Loucy (cell line): Measurements from ENCODE around the gene GLYATL2.

Experiments
- H2AFZ ChIP-seq: fragments of 200-600 bp; sonication (generic); 2 replicates; pipeline ENCODE4 v1.6.0; 2016; ENCODE audit warnings: antibody characterized with exemption, mild to moderate bottlenecking, low read length, moderate library complexity
- H3F3A ChIP-seq: fragments of 200-600 bp; 2 replicates; pipeline ENCODE4 v1.6.0; 2016; ENCODE audit warnings: antibody characterized with exemption, low read depth, mild to moderate bottlenecking
- H3K27me3 ChIP-seq: fragments of 200-600 bp; sonication (generic); 2 replicates; pipeline ENCODE4 v1.6.1; 2014; ENCODE audit warnings: low read length, mild to moderate bottlenecking; ENCODE audit not compliant: insufficient read depth, poor library complexity, severe bottlenecking
- H3K36me3 ChIP-seq: fragments of 200-600 bp; sonication (generic); 2 replicates; pipeline ENCODE4 v1.6.1; 2016; ENCODE audit warnings: low read length; ENCODE audit not compliant: insufficient read depth
- H3K4me1 ChIP-seq: fragments of 200-600 bp; sonication (generic); 2 replicates; pipeline ENCODE4 v1.5.1; 2014; ENCODE audit warnings: low read length, mild to moderate bottlenecking; ENCODE audit not compliant: insufficient read depth, poor library complexity, severe bottlenecking
- H3K4me2 ChIP-seq: fragments of 200-600 bp; sonication (generic); 2 replicates; pipeline ENCODE4 v1.6.0; 2014; ENCODE audit warnings: antibody characterized with exemption, low read length, low read depth, mild to moderate bottlenecking; ENCODE audit not compliant: poor library complexity, severe bottlenecking
- H3K4me3 ChIP-seq: fragments of 200-600 bp; sonication (generic); 2 replicates; pipeline ENCODE4 v1.5.1; 2014; ENCODE audit warnings: low read length, mild to moderate bottlenecking, mixed read lengths; ENCODE audit not compliant: poor library complexity, severe bottlenecking
- H3K79me2 ChIP-seq: fragments of 200-600 bp; sonication (generic); 2 replicates; pipeline ENCODE4 v1.6.1; 2014; ENCODE audit warnings: low read length; ENCODE audit not compliant: insufficient read depth
- H3K9ac ChIP-seq: fragments of 200-600 bp; sonication (generic); 2 replicates; pipeline ENCODE4 v1.6.0; 2014; ENCODE audit warnings: mild to moderate bottlenecking, low read depth, low read length, moderate library complexity; ENCODE audit not compliant: poor library complexity, severe bottlenecking
- H3K9me2 ChIP-seq: fragments of 200-600 bp; sonication (generic); replicated peaks from 2 replicates; pipeline ENCODE4 v1.6.1; 2016; ENCODE audit warnings: low read depth, low read length, mixed read lengths
- H3K9me3 ChIP-seq: fragments of 200-600 bp; sonication (generic); 2 replicates; pipeline ENCODE4 v1.6.1; 2014; ENCODE audit warnings: mild to moderate bottlenecking, antibody characterized with exemption, low read length, low read depth; ENCODE audit not compliant: insufficient read depth
- H4K20me1 ChIP-seq: fragments of 200-600 bp; sonication (generic); 2 replicates; pipeline ENCODE4 v1.6.0; 2014; ENCODE audit warnings: antibody characterized with exemption, low read length, mild to moderate bottlenecking; ENCODE audit not compliant: insufficient read depth, poor library complexity, severe bottlenecking
- EZH2phosphoT487 ChIP-seq: fragments of 200-600 bp; IDR thresholded peaks from 2 replicates; pipeline ENCODE4 v1.6.1; 2018; ENCODE audit warnings: antibody characterized with exemption, mild to moderate bottlenecking, moderate library complexity, borderline replicate concordance
- TF ChIP-seq, protein P1 (sequence below): fragments of 200-600 bp; sonication (generic); conservative IDR thresholded peaks from 2 replicates; pipeline ENCODE4 v1.5.1; 2014; ENCODE audit warnings: mild to moderate bottlenecking, antibody characterized with exemption, low read length

The GLYATL2 gene

DNA sequence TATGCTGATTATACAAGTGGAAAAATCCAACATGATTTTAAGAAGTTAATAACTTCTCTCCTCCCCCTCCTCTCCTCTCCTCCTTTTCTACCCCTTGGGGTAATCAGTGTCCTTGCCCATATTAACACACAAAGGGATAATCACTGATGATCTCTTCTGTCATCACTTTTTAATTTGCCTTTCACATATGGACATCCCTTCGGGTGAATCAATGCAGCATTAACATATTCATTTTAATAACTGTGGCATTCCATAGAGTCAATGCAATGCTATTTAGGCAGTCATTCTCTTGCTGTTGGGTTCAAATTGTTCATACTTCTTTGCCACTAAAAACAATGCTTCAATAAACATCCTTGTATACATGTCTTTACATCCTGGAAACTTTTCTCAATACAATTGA is 42.9 kb upstream of the GLYATL2 start:
- no peak for TF ChIP-seq EZH2phosphoT487
- TF ChIP-seq, protein P1, sequence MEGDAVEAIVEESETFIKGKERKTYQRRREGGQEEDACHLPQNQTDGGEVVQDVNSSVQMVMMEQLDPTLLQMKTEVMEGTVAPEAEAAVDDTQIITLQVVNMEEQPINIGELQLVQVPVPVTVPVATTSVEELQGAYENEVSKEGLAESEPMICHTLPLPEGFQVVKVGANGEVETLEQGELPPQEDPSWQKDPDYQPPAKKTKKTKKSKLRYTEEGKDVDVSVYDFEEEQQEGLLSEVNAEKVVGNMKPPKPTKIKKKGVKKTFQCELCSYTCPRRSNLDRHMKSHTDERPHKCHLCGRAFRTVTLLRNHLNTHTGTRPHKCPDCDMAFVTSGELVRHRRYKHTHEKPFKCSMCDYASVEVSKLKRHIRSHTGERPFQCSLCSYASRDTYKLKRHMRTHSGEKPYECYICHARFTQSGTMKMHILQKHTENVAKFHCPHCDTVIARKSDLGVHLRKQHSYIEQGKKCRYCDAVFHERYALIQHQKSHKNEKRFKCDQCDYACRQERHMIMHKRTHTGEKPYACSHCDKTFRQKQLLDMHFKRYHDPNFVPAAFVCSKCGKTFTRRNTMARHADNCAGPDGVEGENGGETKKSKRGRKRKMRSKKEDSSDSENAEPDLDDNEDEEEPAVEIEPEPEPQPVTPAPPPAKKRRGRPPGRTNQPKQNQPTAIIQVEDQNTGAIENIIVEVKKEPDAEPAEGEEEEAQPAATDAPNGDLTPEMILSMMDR: no peak
- Histone ChIP-seq H3K27me3 (no peaks in the 10 kb centered on the region), H2AFZ (no peak overlapping the region), H3K4me1 (no peaks in the 10 kb centered on the region), H3K9ac (no peak overlapping the region), H3K4me3 (no peak overlapping the region), H3F3A (no peaks in the 10 kb centered on the region), H3K36me3 (no peaks in the 10 kb centered on the region), H4K20me1 (no peaks in the 10 kb centered on the region), H3K79me2 (no peaks in the 10 kb centered on the region), H3K9me2 (no peaks in the 10 kb centered on the region), H3K9me3 (no peaks in the 10 kb centered on the region), H3K4me2 (no peak overlapping the region)

DNA sequence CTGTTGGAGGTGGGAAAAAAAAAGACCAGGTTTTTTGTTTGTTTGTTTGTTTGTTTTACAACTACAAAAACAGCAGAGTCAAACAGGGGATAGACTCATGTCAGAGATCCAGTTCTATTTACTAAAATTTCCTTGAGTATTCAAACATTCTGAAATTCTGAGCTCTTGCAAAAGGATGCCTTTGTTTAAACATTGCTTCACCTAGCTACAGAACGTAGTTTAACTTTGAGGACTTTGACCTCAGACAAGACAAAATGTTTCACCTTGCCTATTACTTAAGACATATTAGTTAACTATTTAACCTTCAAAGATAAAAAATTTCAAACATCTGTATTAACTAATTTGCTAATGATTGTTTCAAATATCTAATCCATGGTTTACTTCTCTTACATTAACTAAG is 36.1 kb upstream of the GLYATL2 start:
- Histone ChIP-seq H3K4me2 (no peak overlapping the region), H3K4me3 (no peak overlapping the region), H2AFZ (no peak overlapping the region), H3K79me2 (no peaks in the 10 kb centered on the region), H3K9ac (no peak overlapping the region), H3F3A (no peaks in the 10 kb centered on the region), H3K36me3 (no peaks in the 10 kb centered on the region), H3K9me3 (0 out of 2 replicates have a peak, but pooled peaks cover 3% of the 10 kb centered on the region), H3K4me1 (no peaks in the 10 kb centered on the region), H3K27me3 (no peaks in the 10 kb centered on the region), H4K20me1 (no peaks in the 10 kb centered on the region), H3K9me2 (no peaks in the 10 kb centered on the region)
- TF ChIP-seq EZH2phosphoT487: no peak
- TF ChIP-seq, protein P1: no peak

DNA sequence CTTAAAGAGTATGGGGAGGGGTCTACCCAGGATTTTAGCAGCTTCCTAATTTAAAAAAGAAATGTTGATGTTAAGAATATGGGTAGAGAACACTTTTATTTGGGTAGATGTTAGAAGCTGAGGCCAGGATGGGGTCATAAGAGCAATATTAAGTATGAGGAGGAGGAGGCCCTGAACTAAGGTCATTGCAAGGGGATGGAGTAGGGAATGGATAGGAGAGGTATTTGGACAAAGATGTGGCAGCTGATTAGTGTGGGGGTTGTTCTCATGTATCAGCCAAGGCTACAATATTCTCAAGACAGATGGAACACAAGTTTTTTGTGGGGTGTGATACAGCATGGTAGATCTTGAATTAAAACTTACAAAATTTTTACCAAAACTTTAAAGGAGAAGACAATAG is 35.7 kb upstream of the GLYATL2 start:
- Histone ChIP-seq H3K4me1 (no peaks in the 10 kb centered on the region), H4K20me1 (no peaks in the 10 kb centered on the region), H3F3A (no peaks in the 10 kb centered on the region), H2AFZ (no peak overlapping the region), H3K9me2 (no peaks in the 10 kb centered on the region), H3K36me3 (no peaks in the 10 kb centered on the region), H3K79me2 (no peaks in the 10 kb centered on the region), H3K9me3 (0 out of 2 replicates have a peak, but pooled peaks cover 3% of the 10 kb centered on the region), H3K4me2 (no peak overlapping the region), H3K4me3 (no peak overlapping the region), H3K27me3 (no peaks in the 10 kb centered on the region), H3K9ac (no peak overlapping the region)
- TF ChIP-seq, protein P1: no peak
- TF ChIP-seq EZH2phosphoT487: no peak
